ENCODE data around the gene NGRN. TPM values are rescaled to one million over a fixed set of nuclear protein-coding genes. Genes with fewer than 3 reads are reported as not detected.
"Not testable (repeated sequence)": the region's sequence is repeated elsewhere in the genome, so short reads cannot be mapped to it uniquely, and the experiment has no call there.

Gene NGRN
- total RNA-seq, 1 donor from 2014 or later = 156 TPM

- no peak overlapping the region for H3K4me3 Mint-ChIP-seq (ENCODE audit: unreplicated experiment)
- no peaks in the 10 kb centered on the region for H3K36me3 Mint-ChIP-seq (ENCODE audit: unreplicated experiment)
- no peak overlapping the region for H3K27ac Mint-ChIP-seq (ENCODE audit: unreplicated experiment)
- no peaks in the 10 kb centered on the region for H3K4me1 Mint-ChIP-seq (ENCODE audit: low read depth, unreplicated experiment)
- no peaks in the 10 kb centered on the region for H3K27me3 Mint-ChIP-seq (ENCODE audit: unreplicated experiment)
- TF ChIP-seq CTCF (IDR thresholded peaks at IDR 0.05; ENCODE audit: partially characterized antibody, unreplicated experiment) = peak; percentile 32
- H3K9me3 Mint-ChIP-seq (ENCODE audit: unreplicated experiment) = no peaks in the 10 kb centered on the region
- no peak for DNase-seq
Observed at GRCh38 chr15:90286678-90287077, 21.2 kb downstream of the NGRN start.

GRCh38 chr15:90287101-90287500, 21.6 kb downstream of the NGRN start:
- H3K27ac Mint-ChIP-seq (ENCODE audit: unreplicated experiment) = no peak overlapping the region
- no peak overlapping the region for H3K4me3 Mint-ChIP-seq (ENCODE audit: unreplicated experiment)
- no peak for TF ChIP-seq CTCF (IDR thresholded peaks at IDR 0.05; ENCODE audit: partially characterized antibody, unreplicated experiment)
- no peaks in the 10 kb centered on the region for H3K36me3 Mint-ChIP-seq (ENCODE audit: unreplicated experiment)
- no peak for DNase-seq
- H3K9me3 Mint-ChIP-seq (ENCODE audit: unreplicated experiment) = no peaks in the 10 kb centered on the region
- H3K4me1 Mint-ChIP-seq (ENCODE audit: low read depth, unreplicated experiment) = no peaks in the 10 kb centered on the region
- H3K27me3 Mint-ChIP-seq (ENCODE audit: unreplicated experiment) = no peaks in the 10 kb centered on the region

- H3K27ac Mint-ChIP-seq (ENCODE audit: unreplicated experiment) = no peak overlapping the region
Observed at GRCh38 chr15:90287946-90288345, 22.5 kb downstream of the NGRN start.

GRCh38 chr15:90291679-90292356, 26.3 kb downstream of the NGRN start:
- peaks cover 2% of the 10 kb centered on the region for H3K4me1 Mint-ChIP-seq (ENCODE audit: low read depth, unreplicated experiment)
- H3K27ac Mint-ChIP-seq (ENCODE audit: unreplicated experiment) = no peak overlapping the region
- peaks cover 7% of the 10 kb centered on the region for H3K27me3 Mint-ChIP-seq (ENCODE audit: unreplicated experiment)
- H3K36me3 Mint-ChIP-seq (ENCODE audit: unreplicated experiment) = no peaks in the 10 kb centered on the region
- no peak overlapping the region for H3K4me3 Mint-ChIP-seq (ENCODE audit: unreplicated experiment)
- peaks cover 4% of the 10 kb centered on the region for H3K9me3 Mint-ChIP-seq (ENCODE audit: unreplicated experiment)
- DNase-seq = no peak
- no peak for TF ChIP-seq CTCF (IDR thresholded peaks at IDR 0.05; ENCODE audit: partially characterized antibody, unreplicated experiment)

More at GRCh38 chr15:90287946-90288345, 22.5 kb downstream of the NGRN start:
- Mint-ChIP-seq H3K4me1 (ENCODE audit: low read depth, unreplicated experiment) (no peaks in the 10 kb centered on the region), H3K4me3 (ENCODE audit: unreplicated experiment) (no peak overlapping the region), H3K9me3 (ENCODE audit: unreplicated experiment) (no peaks in the 10 kb centered on the region), H3K27me3 (ENCODE audit: unreplicated experiment) (no peaks in the 10 kb centered on the region), H3K36me3 (ENCODE audit: unreplicated experiment) (no peaks in the 10 kb centered on the region)
- no peak for DNase-seq
- no peak for TF ChIP-seq CTCF (IDR thresholded peaks at IDR 0.05; ENCODE audit: partially characterized antibody, unreplicated experiment)

GRCh38 chr15:90293040-90293810, 27.8 kb downstream of the NGRN start:
- H3K4me3 Mint-ChIP-seq (ENCODE audit: unreplicated experiment); H3K9me3 Mint-ChIP-seq (ENCODE audit: unreplicated experiment); H3K27me3 Mint-ChIP-seq (ENCODE audit: unreplicated experiment); H3K4me1 Mint-ChIP-seq (ENCODE audit: low read depth, unreplicated experiment); H3K27ac Mint-ChIP-seq (ENCODE audit: unreplicated experiment); H3K36me3 Mint-ChIP-seq (ENCODE audit: unreplicated experiment): not testable (repeated sequence)
- DNase-seq = peak; percentile 77
- peak; percentile 72 for TF ChIP-seq CTCF (IDR thresholded peaks at IDR 0.05; ENCODE audit: partially characterized antibody, unreplicated experiment)

Measured in glutamatergic neuron (in vitro differentiated cells).